Stimulated activated naive CD8-positive, alpha-beta T cell treated with anti-CD3 and anti-CD28 coated beads, Interleukin-15, Interleukin-2, amounts not matched to agents 100 ng/mL and 50 ng/mL, for 24 hours (primary cell): ENCODE measurements around the gene RCAN3.

ENCODE experiments used
- H3K27ac Mint-ChIP-seq: one replicate; pipeline ENCODE4 v1.8.0; 2021; ENCODE audit warnings: mild to moderate bottlenecking, mixed read lengths
- H3K27me3 Mint-ChIP-seq: one replicate; pipeline ENCODE4 v1.8.0; 2021; ENCODE audit warnings: mixed read lengths
- H3K36me3 Mint-ChIP-seq: one replicate; pipeline ENCODE4 v1.8.0; 2021; ENCODE audit warnings: low read depth, mixed read lengths
- H3K4me1 Mint-ChIP-seq: one replicate; pipeline ENCODE4 v1.8.0; 2021; ENCODE audit warnings: low read depth, mixed read lengths
- H3K4me3 Mint-ChIP-seq: one replicate; pipeline ENCODE4 v1.8.0; 2021; ENCODE audit warnings: mild to moderate bottlenecking, mixed read lengths
- H3K9me3 Mint-ChIP-seq: one replicate; pipeline ENCODE4 v1.8.0; 2021; ENCODE audit warnings: mixed read lengths

RCAN3 gene

GRCh38 chr1:24586970-24587820 lies 84.6 kb downstream of the RCAN3 start:
- no peaks in the 10 kb centered on the region for H3K9me3 Mint-ChIP-seq
- no peaks in the 10 kb centered on the region for H3K27me3 Mint-ChIP-seq
- no peak overlapping the region for H3K4me3 Mint-ChIP-seq
- peaks cover 11% of the 10 kb centered on the region for H3K4me1 Mint-ChIP-seq
- H3K27ac Mint-ChIP-seq = peak overlapping the region; percentile 31
- no peaks in the 10 kb centered on the region for H3K36me3 Mint-ChIP-seq

- no peaks in the 10 kb centered on the region for H3K9me3 Mint-ChIP-seq
- H3K4me3 Mint-ChIP-seq = no peak overlapping the region
- no peak overlapping the region for H3K27ac Mint-ChIP-seq
Measured at GRCh38 chr1:24588573-24588972, 85.9 kb downstream of the RCAN3 start.

GRCh38 chr1:24589200-24589599 lies 86.6 kb downstream of the RCAN3 start:
- Mint-ChIP-seq H3K4me3 (no peak overlapping the region), H3K36me3 (no peaks in the 10 kb centered on the region), H3K9me3 (no peaks in the 10 kb centered on the region), H3K27me3 (no peaks in the 10 kb centered on the region), H3K27ac (no peak overlapping the region), H3K4me1 (peaks cover 8% of the 10 kb centered on the region)

More at GRCh38 chr1:24588573-24588972, 85.9 kb downstream of the RCAN3 start:
- Mint-ChIP-seq H3K36me3 (no peaks in the 10 kb centered on the region), H3K27me3 (no peaks in the 10 kb centered on the region), H3K4me1 (peaks cover 11% of the 10 kb centered on the region)
